Transverse colon (tissue), 4 donors: ENCODE measurements around the gene DGCR2.
"Not testable (repeated sequence)": the region's sequence is repeated elsewhere in the genome, so short reads cannot be mapped to it uniquely, and the experiment has no call there.

Experiments used
- CTCF ChIP-seq, 5 experiments: fragments of 200-600 bp in 3 of 5; fragments of 450-650 bp in 2 of 5; sonication (generic) in 3 of 5; IDR thresholded peaks; 1 replicate in 2 of 5; 2 replicates in 3 of 5; pipeline ENCODE4 v1.5.1; 2016 to 2017; ENCODE audit warnings: antibody characterized with exemption in 5 of 5, inconsistent platforms in 3 of 5, mild to moderate bottlenecking in 2 of 5, moderate library complexity in 1 of 5
- EP300 ChIP-seq: sonication (generic); formaldehyde crosslinking; IDR thresholded peaks from one replicate; pipeline ENCODE4 v1.6.1; 2017; ENCODE audit warnings: antibody characterized with exemption, low read depth
- POLR2A ChIP-seq: fragments of 450-650 bp; IDR thresholded peaks from one replicate; pipeline ENCODE4 v1.6.1; 2016; ENCODE audit warnings: antibody characterized with exemption, mild to moderate bottlenecking, moderate library complexity
- POLR2AphosphoS5 ChIP-seq, 3 donors: sonication (generic); formaldehyde crosslinking; IDR thresholded peaks; one replicate each; pipeline ENCODE4 v1.6.1; 2016; ENCODE audit warnings: antibody characterized with exemption in 3 of 3

DNA sequence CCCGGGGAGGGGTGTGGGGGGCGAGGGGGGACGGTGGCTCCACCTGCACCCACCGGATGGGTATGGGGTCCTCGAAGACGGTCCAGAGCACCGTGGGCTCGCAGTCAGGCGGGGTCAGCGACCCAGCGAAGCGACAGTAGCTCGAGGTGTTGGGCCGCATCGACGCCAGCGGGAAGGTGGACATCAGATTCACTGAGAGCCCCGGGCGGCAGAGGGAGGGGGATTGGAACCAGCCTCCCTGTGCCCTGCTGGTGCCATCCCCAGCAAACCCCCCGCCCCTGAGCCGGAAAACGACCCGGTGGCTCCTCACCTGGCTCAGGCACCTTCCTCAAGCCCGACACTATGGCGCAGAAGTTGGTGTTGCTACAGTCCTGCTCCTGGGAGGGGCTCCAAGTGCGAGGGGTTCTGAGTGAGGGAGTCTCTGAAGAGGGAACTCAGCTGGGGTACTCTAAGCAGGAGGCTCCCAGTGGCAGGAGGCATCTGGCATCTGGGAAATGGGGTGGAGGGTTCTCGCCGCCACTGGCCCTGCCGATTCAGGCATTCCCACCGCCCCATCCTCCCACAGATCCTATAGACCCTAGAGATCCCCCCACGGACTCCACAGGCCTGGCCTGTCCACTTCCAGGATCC, 89.9 kb downstream of the DGCR2 start:
- TF ChIP-seq POLR2A; CTCF (IDR thresholded peaks at IDR 0.05); POLR2AphosphoS5 (IDR thresholded peaks at IDR 0.05); EP300: not testable (repeated sequence)
